ENCODE results near the gene TNFAIP8.

DNA sequence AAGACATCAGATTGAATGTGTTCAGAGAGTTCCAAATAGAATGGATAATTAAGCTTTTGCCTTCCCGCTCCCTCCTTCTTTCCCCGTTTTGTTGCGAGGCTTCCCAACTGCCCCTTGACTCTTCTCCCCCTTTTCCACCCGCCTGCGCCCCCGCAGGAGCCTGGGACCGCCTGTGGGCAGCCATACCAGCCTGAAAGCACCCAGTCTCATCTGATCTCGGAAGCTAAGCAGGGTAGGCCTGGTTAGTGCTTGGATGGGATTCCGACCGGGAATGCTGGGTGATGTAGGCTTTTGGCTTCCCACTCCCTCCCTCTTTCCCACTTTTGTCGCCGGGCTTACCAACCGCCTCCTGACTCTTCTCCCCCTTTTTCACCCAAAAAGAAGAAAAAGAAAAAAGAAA is 89.7 kb downstream of the TNFAIP8 start:
- TF ChIP-seq, protein P1, sequence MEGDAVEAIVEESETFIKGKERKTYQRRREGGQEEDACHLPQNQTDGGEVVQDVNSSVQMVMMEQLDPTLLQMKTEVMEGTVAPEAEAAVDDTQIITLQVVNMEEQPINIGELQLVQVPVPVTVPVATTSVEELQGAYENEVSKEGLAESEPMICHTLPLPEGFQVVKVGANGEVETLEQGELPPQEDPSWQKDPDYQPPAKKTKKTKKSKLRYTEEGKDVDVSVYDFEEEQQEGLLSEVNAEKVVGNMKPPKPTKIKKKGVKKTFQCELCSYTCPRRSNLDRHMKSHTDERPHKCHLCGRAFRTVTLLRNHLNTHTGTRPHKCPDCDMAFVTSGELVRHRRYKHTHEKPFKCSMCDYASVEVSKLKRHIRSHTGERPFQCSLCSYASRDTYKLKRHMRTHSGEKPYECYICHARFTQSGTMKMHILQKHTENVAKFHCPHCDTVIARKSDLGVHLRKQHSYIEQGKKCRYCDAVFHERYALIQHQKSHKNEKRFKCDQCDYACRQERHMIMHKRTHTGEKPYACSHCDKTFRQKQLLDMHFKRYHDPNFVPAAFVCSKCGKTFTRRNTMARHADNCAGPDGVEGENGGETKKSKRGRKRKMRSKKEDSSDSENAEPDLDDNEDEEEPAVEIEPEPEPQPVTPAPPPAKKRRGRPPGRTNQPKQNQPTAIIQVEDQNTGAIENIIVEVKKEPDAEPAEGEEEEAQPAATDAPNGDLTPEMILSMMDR (IDR thresholded peaks at IDR 0.05), result no peak
- no peak for TF ChIP-seq POLR2A (IDR thresholded peaks at IDR 0.05)

All from esophagus squamous epithelium (tissue), 4 donors.